Measurements from ENCODE around the gene BORA.
"Not testable (repeated sequence)": the region's sequence is repeated elsewhere in the genome, so short reads cannot be mapped to it uniquely, and the experiment has no call there.

Gene BORA

GRCh38 chr13:72763411-72763810 lies 35.7 kb downstream of the BORA start:
- DNase-seq (ENCODE audit: low read depth, low spot score), result no peak

- DNase-seq (ENCODE audit: low read depth, low spot score), result no peak
Observed at GRCh38 chr13:72774019-72774418, 46.3 kb downstream of the BORA start.

- peak; percentile 99 for DNase-seq (ENCODE audit: low read depth, low spot score)
Observed at GRCh38 chr13:72781451-72782439, 54.0 kb downstream of the BORA start, which contains the start of the genes DIS3 and PIBF1. Gene DIS3, minus strand, starts transcription at chr13:72781900. Its CDS starts 68 bp downstream, at chr13:72781832. Gene PIBF1, plus strand, starts transcription at chr13:72782133. Its CDS starts 1,337 bp downstream, at chr13:72783470.

- DNase-seq (ENCODE audit: low read depth, low spot score), result no peak
Observed at GRCh38 chr13:72782717-72783116, 55.0 kb downstream of the BORA start.

GRCh38 chr13:72784679-72785078 lies 57.0 kb downstream of the BORA start:
- DNase-seq (ENCODE audit: low read depth, low spot score), result not testable (repeated sequence)

DNA sequence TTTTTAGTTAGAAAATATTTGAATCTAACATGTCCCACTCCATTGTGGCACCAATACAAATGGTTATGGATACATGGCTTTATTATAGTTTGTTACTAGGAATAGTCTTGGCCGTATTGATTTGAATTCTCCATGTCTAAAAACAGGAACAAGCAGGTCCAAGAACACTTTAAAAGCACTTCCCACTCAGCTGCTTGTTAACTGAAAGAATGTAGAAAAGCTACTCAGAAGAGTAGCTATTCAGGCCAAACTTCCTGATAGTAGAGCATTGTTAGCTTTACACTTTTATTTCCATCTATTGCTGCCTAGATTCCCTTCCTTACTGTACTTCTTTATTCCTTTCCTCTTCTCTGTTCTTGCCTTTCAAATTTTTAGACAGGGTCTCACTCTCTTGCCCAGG lies 61.1 kb downstream of the BORA start:
- DNase-seq (ENCODE audit: low read depth, low spot score), result no peak

DNA sequence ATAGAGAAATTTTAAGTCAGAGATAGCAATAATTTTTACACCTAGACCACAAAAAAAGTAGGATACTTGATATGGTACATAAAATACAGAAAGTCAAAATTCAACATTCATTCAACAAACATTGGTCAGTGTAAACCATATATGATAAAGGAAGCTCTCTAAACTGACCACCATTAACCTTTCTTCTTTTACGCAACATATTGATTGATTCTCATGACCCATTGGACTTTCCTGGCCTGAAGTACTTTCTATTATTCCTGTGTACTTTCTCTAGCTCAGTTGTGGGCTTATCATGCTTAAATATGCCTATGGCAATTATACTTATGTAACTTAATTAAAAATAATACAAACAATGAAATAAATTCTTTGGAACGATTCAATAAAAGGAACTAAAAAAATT lies 64.9 kb downstream of the BORA start:
- DNase-seq (ENCODE audit: low read depth, low spot score), result no peak

- no peak for DNase-seq (ENCODE audit: low read depth, low spot score)
Observed at GRCh38 chr13:72798817-72799216, 71.1 kb downstream of the BORA start.

DNA sequence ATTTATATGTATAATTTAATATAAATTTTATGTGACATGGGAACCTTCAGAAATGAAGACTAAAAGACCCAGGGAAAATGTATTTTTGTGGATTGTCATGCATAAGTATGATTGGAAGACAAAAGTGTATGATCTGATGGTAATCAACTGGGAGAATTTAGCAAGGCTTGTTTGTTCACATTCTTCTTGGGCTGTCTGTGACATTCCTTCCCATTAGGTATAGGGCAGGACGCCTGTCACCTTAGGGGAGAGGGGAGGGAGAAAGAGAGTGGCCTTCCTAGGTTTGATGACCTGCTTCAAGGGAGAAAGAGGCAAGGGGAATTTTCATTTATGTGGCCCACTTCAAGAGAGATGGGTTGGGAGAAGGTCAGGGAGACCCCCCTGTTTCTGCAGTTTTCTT lies 76.6 kb downstream of the BORA start:
- peak; percentile 27 for DNase-seq (ENCODE audit: low read depth, low spot score)

Data from ELF-1 (cell line).